HG03139 (cell line): ENCODE measurements around the gene RAD9A.

Experiments
- ATAC-seq: cut with Tn5 transposase; IDR thresholded peaks from one replicate; pipeline ENCODE4 v1.9.1; 2021; ENCODE audit not compliant: unreplicated experiment

The RAD9A gene

GRCh38 chr11:67373648-67374570, 17.9 kb upstream of the RAD9A start:
- ATAC-seq, result no peak

DNA sequence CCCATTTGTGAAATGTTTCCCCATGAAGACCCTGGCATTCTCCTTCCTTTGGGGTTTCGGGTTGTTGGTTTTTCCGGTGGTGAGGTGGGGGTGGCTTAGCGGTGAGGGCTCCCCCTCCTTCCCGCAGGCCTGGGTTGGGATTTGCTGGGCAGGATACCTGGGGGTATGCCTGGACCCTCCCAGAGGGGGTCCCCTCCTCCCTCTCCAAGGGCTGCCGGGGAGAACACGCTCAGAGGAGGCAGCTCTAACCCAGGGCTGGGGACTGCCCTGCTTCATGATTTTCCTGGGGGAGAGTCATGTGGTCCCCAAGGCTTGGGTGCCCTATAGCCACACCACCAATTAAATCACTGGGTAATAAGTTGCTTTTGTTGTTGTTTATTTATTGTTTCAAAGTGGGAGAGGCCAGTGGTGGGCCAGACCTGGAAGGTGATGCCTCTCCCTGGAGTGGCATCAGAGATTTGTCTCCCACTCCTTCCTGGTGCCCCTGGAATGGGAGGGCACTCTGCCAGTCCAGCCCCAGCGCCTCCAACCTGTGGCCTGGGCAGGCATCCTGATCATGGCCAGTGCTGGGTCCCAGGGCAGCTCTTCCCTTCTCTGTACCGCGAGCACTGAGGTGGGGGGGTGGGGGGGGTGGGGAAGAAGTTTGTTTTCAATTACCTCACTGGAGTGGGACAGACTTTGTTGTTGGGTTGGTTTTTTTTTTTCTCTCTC, 17.1 kb upstream of the RAD9A start:
- no peak for ATAC-seq

- ATAC-seq, result no peak
Measured at GRCh38 chr11:67375320-67376055, 16.3 kb upstream of the RAD9A start.

GRCh38 chr11:67376063-67376820, 15.5 kb upstream of the RAD9A start:
- ATAC-seq, result no peak

GRCh38 chr11:67376873-67377808, 14.6 kb upstream of the RAD9A start:
- no peak for ATAC-seq

DNA sequence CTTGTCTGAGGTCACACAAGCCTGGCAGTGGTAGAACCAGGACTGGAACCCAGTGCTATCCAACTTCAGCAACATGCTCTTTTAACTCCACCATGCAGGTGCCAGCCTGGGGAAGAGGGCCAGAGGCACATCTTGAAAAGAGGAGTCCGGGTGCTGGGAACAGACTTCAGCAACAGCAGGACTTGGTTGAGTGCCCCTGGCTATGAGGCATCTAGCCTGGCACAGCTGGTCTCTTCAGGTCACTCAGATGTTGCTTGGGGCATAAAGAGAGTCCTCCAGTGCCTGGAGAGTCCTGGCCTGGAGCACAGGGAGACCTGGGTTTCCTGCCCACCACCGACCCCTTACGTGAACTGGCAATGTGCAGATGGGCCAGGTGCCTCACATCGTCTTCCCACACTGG, 13.2 kb upstream of the RAD9A start:
- ATAC-seq, result no peak

GRCh38 chr11:67379061-67380058, 12.4 kb upstream of the RAD9A start:
- no peak for ATAC-seq

DNA sequence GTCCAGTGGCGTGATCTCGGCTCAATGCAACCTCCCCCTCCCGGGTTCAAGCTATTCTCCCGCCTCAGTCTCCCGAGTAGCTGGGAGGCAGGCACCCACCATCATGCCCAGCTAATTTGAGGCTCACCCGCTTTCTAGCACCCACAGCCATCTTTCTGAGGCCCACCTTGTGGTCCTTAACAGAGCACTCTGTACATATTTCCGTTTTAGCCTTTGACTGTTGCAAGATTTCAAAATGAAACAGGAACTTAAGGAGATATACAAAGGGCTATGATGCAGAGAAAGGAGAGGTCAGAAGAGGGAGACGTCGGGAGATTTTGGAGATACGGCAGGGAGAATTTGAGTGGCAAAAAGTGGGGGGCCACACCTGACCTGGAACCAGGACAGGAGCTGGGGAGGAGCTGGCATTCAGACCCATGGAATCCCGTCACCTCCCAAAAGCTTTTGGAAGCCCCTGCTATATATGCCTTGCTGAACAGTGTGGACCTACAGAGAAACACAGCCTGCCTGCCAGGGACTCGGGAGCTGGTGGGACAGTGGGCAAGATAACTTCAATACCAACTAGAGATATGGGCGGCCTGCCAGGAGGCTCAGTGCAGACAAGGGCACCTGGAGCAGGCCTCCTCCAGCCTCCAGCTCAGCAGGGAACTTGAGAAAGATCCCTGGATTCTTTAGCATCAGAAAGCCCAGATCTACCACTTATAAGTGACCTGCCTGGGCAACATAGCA, 10.4 kb upstream of the RAD9A start:
- no peak for ATAC-seq

DNA sequence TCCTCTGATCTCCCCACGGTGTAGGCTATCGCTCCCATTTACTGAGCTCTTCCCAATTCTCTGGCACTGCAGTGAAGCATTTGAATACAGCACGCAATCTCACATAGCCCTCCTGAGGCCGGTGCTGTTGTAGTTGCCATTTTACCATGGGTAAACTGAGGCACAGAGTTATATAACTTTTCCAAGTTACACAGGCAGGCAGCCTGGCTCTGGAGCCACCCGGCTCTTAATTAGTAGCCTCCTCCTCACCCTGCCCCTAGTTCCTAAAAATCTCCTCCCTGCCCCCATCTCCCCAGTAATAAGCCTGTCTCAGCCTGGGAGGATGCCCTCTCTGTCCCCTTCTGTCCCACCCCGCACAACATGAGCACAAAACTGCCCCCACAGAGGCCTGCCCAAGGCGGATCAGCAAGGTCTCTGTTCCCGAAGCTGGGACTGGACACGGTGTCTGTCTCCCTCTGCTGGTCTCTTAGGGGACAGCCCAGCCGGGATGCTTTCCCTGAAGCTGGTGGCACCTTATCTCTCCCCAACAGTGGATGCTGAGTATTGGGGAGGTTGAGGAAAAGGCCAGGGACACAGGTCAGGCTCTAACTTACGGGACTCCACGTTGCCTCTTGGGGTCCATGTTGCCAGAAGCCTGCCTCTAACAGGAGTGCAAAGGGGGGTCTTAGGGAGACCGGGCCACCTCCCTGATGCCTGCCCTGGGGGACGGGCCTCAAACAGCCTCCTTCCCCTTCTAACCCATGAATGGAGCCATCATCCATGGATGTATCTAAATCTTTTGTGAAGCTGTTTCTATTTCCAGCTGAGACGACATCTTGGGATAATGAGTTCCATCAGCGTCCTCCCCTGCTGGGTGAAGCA, 9.3 kb upstream of the RAD9A start:
- no peak for ATAC-seq

DNA sequence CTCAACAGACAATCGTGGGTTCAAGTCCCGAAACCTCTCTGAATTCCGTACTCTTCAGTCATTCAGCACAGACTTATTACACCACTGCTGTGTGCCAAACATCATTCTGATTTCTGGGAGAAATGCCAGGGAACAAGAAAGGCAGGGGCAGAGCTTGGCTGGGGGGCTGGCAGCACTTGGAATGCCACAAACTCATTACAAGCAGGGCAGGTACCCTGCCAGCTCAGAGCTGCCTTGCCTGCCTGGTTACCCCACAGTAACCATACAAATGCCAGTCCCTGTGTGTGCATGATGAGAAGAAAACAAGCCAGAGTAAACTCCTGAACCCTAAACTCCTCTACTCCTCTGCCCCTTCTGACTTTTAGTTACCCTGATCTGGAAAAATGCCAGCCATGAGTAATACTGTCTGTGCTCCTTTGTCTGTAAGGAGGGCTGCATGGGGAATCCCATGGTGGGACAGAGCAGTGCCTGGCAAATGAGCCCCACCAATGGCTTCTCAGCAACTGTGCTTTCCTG, 6.9 kb upstream of the RAD9A start:
- no peak for ATAC-seq

GRCh38 chr11:67387069-67387468, 4.7 kb upstream of the RAD9A start:
- no peak for ATAC-seq

GRCh38 chr11:67387518-67387917, 4.3 kb upstream of the RAD9A start:
- no peak for ATAC-seq

GRCh38 chr11:67389477-67389876, 2.3 kb upstream of the RAD9A start:
- no peak for ATAC-seq

- ATAC-seq, result no peak
Measured at GRCh38 chr11:67390947-67391303, 861 bp upstream of the RAD9A start.

DNA sequence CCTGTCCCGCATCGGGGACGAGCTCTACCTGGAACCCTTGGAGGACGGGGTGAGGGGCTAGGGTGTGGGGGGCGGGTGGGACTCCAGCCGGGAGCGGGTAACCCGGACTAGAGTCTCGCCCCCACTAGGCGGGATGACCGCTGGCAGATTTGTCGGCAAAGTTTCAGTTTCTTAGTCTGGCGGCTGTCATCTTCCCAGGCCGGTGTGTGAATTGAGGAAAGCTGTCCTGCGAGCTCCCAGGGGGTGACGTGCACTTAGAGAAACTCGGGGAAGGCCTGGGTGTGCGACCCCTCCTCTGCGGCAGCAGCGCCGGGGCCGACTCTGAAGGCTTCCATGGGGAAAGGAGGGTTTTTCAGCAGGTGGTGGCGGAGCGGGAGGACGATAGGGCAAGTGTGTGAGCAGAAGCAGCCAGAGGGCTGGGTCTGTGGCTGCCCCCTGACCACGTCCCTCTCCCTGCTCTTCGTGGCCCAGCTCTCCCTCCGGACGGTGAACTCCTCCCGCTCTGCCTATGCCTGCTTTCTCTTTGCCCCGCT, 463 bp downstream of the RAD9A start:
- ATAC-seq, result peak; percentile 5

DNA sequence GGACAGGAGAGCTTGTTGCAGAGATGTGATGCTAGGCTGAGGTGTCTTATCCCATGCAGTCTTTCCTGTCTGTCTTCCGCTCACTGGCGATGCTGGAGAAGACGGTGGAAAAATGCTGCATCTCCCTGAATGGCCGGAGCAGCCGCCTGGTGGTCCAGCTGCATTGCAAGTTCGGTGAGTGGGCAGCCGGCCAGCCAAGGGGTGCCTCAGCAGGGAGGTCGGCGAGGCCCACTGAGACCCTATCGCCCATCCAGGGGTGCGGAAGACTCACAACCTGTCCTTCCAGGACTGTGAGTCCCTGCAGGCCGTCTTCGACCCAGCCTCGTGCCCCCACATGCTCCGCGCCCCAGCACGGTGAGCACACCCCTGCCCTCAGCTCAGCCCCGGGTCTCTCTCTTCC, 1.7 kb downstream of the RAD9A start:
- no peak for ATAC-seq

- no peak for ATAC-seq
Measured at GRCh38 chr11:67393990-67394389, 2.2 kb downstream of the RAD9A start.
